H1 (cell line): ENCODE measurements around the gene ABCB11. TPM values are rescaled to one million over a fixed set of nuclear protein-coding genes. Genes with fewer than 3 reads are reported as not detected.

Source experiments
- CHD1 ChIP-seq: IDR thresholded peaks from 2 replicates; pipeline ENCODE4 v1.6.1; 2012; ENCODE audit warnings: low read depth, low read length, improper control_type of control experiment
- MAFK ChIP-seq: IDR thresholded peaks from 2 replicates; pipeline ENCODE4 v1.6.1; 2012; ENCODE audit warnings: low read depth, mild to moderate bottlenecking, improper control_type of control experiment, low read length
- polyA plus RNA-seq, 7 experiments: library from polyadenylated mRNA; depleted of rRNA in 3 of 7; stranded (reverse) in 5 of 7; unstranded in 2 of 7; fragments of >200 nt in 5 of 7; fragments of 200-250 nt in 2 of 7; gene quantifications; 1 replicate in 5 of 7; 2 replicates in 1 of 7; 4 replicates in 1 of 7; pipeline versions ENCODE4 v1.2.1 to v1.2.3, GENCODE V29; 2011 to 2013; ENCODE audit warnings: missing spikeins in 2 of 7, mixed read lengths in 2 of 7
- total RNA-seq: library from RNA; stranded (reverse); fragmentation: NEBNext Ultra II Directional; extraction: Animal tissue kit (Norgen Biotek cat#: 25700); gene quantifications from 2 replicates; pipeline ENCODE4 v1.2.1, GENCODE V29; 2021

ABCB11 gene
- total and polyA plus RNA-seq, 2 of the 8 experiments (the other 6 are each of a cell fraction or from before 2014, with no cell fraction given): not detected

DNA sequence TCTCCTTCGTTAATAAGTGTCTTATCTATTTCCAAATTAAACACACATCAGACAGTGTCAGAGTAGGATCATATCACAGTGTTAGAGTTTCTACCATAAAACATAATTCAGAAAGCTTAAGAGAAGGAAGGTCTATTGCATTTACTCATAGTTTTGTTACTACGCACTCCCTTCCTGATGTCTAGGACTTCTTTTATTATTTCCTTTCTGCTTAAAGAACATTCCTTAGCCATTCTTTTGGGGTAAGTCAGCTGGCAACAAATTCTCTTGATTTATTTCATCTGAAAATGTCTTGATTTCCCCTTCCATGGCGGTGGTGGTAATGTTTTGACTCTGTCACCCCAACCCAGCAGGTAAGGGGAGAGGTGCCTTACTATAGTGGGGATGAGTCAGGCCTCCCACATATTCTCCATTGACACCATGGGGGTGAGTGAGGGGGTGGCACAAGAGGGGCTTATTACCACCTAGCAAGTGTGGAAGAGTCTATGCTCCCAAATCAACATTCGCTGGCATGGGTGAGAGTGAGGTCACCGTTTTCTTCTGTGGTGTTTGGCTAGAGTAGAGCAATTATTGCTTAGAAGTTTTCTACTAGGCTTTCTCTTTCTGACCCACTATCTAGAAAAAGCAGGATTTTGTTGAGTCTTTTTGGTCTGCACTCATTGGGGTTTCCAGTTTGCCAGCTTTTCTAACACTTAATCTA lies 29.9 kb downstream of the ABCB11 start (continued):
- no peak for TF ChIP-seq CHD1
- no peak for TF ChIP-seq MAFK
